SK-N-MC (cell line): ENCODE measurements around the gene ERCC3.
"Not testable (repeated sequence)": the region's sequence is repeated elsewhere in the genome, so short reads cannot be mapped to it uniquely, and the experiment has no call there.

Source experiments
- DNase-seq: peaks from one replicate; pipeline ENCODE4 v3.0.0-alpha.2; 2011; ENCODE audit warnings: low read depth, low spot score
- H3K27ac ChIP-seq: fragments of 200-600 bp; sonication (generic); 2 replicates; pipeline ENCODE4 v1.5.1; 2016; ENCODE audit warnings: mixed run types
- H3K36me3 ChIP-seq: fragments of 200-600 bp; sonication (generic); 2 replicates; pipeline ENCODE4 v1.6.1; 2017; ENCODE audit warnings: antibody characterized with exemption, low read length, mixed read lengths; ENCODE audit not compliant: insufficient read depth
- H3K4me3 ChIP-seq: fragments of 200-600 bp; sonication (generic); 2 replicates; pipeline ENCODE4 v1.5.1; 2016
- H3K9ac ChIP-seq: fragments of 200-600 bp; sonication (generic); 2 replicates; pipeline ENCODE4 v1.8.0; 2017; ENCODE audit warnings: mixed run types, mixed read lengths; ENCODE audit not compliant: insufficient read length
- H3K9me3 ChIP-seq: fragments of 200-600 bp; sonication (generic); 2 replicates; pipeline ENCODE4 v1.6.1; 2017; ENCODE audit warnings: low read depth, mild to moderate bottlenecking, antibody characterized with exemption, low read length, moderate library complexity, mixed read lengths
- EZH2 ChIP-seq: fragments of 200-600 bp; sonication (generic); IDR thresholded peaks from one replicate; pipeline ENCODE4 v1.6.1; 2017; ENCODE audit warnings: antibody characterized with exemption
- FOXP2 ChIP-seq: optimal IDR thresholded peaks from 2 replicates; pipeline ENCODE3; 2011; ENCODE audit warnings: mild to moderate bottlenecking, moderate library complexity; ENCODE audit not compliant: insufficient read depth; ENCODE audit errors: extremely low read length, control extremely low read depth
- POLR2AphosphoS5 ChIP-seq: IDR thresholded peaks from 2 replicates; pipeline ENCODE4 v1.6.1; 2012; ENCODE audit warnings: mild to moderate bottlenecking, low read depth, low read length, borderline replicate concordance

The ERCC3 gene

DNA sequence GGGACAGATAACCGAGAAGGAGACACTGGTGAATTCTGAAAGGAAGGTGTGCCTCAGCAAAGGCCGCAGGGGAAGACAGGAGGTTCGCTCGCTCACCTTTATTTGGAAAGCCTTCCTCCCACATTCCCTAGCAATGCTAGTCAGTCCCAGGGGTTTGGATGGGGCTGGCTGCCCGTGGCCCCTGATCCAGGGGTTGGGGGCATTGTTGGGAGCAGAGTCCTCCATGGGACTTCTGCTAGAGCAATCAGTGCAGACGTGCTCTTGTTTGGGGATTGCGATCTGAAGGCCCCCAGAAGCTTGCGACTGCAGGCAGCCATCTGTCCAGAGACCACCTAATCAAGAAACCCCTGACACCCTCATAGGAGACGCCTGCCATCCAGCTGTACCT lies 67.8 kb downstream of the ERCC3 start:
- no peak for DNase-seq
- H3K9me3 ChIP-seq = no peaks in the 10 kb centered on the region
- H3K27ac ChIP-seq = no peak overlapping the region
- TF ChIP-seq FOXP2 (no peak), EZH2 (no peak), POLR2AphosphoS5 (no peak)
- no peak overlapping the region for H3K4me3 ChIP-seq
- H3K9ac ChIP-seq = no peak overlapping the region
- no peaks in the 10 kb centered on the region for H3K36me3 ChIP-seq

DNA sequence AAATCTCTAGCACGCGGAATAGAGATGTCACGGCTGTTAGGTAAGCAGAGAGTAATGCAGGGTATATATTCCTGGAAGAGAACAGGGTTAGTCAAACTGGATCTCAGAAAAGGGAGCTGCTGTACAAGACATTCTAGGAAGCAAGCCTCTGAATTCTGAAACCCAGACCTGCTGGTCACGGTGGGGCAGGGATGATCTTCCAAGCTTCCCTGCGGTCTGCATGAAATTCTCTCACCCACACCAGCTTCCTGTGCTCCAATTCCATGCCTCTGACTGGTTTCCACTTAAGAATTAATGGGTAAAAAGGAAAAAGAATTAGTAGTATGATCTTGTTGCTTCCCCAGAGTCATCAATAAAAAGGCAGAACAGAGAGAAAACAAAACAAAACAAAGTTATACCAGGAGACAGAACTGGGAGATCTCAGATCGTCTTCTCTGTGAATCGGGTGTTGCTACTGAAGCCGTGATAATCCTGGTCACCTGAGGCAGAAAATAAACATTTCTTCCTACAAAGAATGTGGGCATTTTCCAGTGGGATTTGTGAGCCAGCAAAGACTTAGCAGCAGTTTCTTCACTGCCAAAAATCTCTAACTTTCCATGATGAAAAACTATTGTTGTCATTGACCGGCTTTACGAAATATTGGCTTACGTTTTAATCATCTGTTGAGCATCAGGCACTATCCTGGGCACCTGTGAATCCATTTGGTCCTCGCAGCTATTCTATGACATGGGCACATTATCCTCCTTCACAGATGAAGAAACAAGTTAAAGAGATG lies 68.6 kb downstream of the ERCC3 start:
- Histone ChIP-seq H3K9me3 (no peaks in the 10 kb centered on the region), H3K9ac (peak overlapping the region; percentile 19), H3K36me3 (no peaks in the 10 kb centered on the region), H3K27ac (0 out of 2 replicates have a peak overlapping the region, but pooled peaks have one; percentile 18), H3K4me3 (peak overlapping the region; percentile 1; the same call in 1 of the 2 replicates)
- DNase-seq = no peak
- TF ChIP-seq EZH2 (no peak), POLR2AphosphoS5 (no peak), FOXP2 (no peak)

DNA sequence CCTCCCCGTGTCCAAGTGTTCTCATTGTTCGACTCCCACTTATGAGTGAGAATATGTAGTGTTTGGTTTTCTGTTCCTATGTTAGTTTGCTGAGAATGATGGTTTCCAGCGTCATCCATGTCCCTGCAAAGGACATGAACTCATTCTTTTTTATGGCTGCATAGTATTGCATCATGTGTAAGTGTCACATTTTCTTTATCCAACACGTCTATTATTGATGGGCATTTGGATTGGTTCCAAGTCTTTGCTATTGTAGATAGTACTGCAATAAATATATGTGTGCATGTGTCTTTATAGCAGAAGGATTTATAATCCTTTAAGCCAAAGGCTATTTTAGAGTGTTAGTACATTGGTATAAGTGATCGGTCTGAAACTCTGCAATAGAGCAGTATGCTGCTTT lies 69.8 kb downstream of the ERCC3 start:
- not testable (repeated sequence) for H3K36me3 ChIP-seq, H3K27ac ChIP-seq, H3K4me3 ChIP-seq, H3K9ac ChIP-seq, H3K9me3 ChIP-seq, DNase-seq

GRCh38 chr2:127220768-127221527 lies 73.0 kb downstream of the ERCC3 start:
- DNase-seq = no peak
- Histone ChIP-seq H3K9ac (peak overlapping the region; percentile 84), H3K36me3 (0 out of 2 replicates have a peak, but pooled peaks cover 3% of the 10 kb centered on the region), H3K9me3 (no peaks in the 10 kb centered on the region), H3K4me3 (peak overlapping the region; percentile 96), H3K27ac (peak overlapping the region; percentile 75)
- TF ChIP-seq EZH2 = no peak
- TF ChIP-seq POLR2AphosphoS5 = no peak
- TF ChIP-seq FOXP2 = no peak

- H3K36me3 ChIP-seq = 0 out of 2 replicates have a peak, but pooled peaks cover 3% of the 10 kb centered on the region
- peak within 1 kb of the TSS; percentile 96 for H3K4me3 ChIP-seq
- H3K9me3 ChIP-seq = no peaks in the 10 kb centered on the region
- DNase-seq = no peak
- peak within 1 kb of the TSS; percentile 75 for H3K27ac ChIP-seq
- TF ChIP-seq EZH2 (no peak), POLR2AphosphoS5 (peak; percentile 52; the same call in 1 of the 2 replicates)
- peak within 1 kb of the TSS; percentile 84 for H3K9ac ChIP-seq
These were observed 73.7 kb downstream of the ERCC3 start, which contains the start of gene CYP27C1 for GRCh38 chr2:127220102-127220767. Gene CYP27C1 (minus strand): TSS chr2:127220299. CDS start chr2:127220270, 29 bp downstream.

GRCh38 chr2:127219171-127220070 lies 74.5 kb downstream of the ERCC3 start:
- 0 out of 2 replicates have a peak, but pooled peaks cover 3% of the 10 kb centered on the region for H3K36me3 ChIP-seq
- H3K4me3 ChIP-seq = peak overlapping the region; percentile 96
- TF ChIP-seq FOXP2 = no peak
- no peaks in the 10 kb centered on the region for H3K9me3 ChIP-seq
- peak overlapping the region; percentile 57; the same call in 1 of the 2 replicates for H3K27ac ChIP-seq
- peak overlapping the region; percentile 84 for H3K9ac ChIP-seq
- DNase-seq = no peak

GRCh38 chr2:127218812-127219170 lies 75.2 kb downstream of the ERCC3 start:
- no peaks in the 10 kb centered on the region for H3K9me3 ChIP-seq
- TF ChIP-seq FOXP2 = no peak
- TF ChIP-seq EZH2 = no peak
- no peak for TF ChIP-seq POLR2AphosphoS5
- H3K9ac ChIP-seq = peak overlapping the region; percentile 84
- peak overlapping the region; percentile 57; the same call in 1 of the 2 replicates for H3K27ac ChIP-seq
- peak overlapping the region; percentile 96 for H3K4me3 ChIP-seq
- 0 out of 2 replicates have a peak, but pooled peaks cover 3% of the 10 kb centered on the region for H3K36me3 ChIP-seq
- no peak for DNase-seq
